Glutamatergic neuron (in vitro differentiated cells): ENCODE measurements around the gene HAUS3. TPM values are rescaled to one million over a fixed set of nuclear protein-coding genes. Genes with fewer than 3 reads are reported as not detected.

Source experiments
- DNase-seq: peaks from one replicate; pipeline ENCODE4 v3.0.0; 2022
- H3K27ac Mint-ChIP-seq: one replicate; pipeline ENCODE4 v1.8.0; 2020; ENCODE audit warnings: mild to moderate bottlenecking, mixed read lengths, inconsistent platforms; ENCODE audit not compliant: unreplicated experiment
- H3K27me3 Mint-ChIP-seq: one replicate; pipeline ENCODE4 v1.8.0; 2020; ENCODE audit warnings: mild to moderate bottlenecking, moderate library complexity, mixed read lengths, inconsistent platforms; ENCODE audit not compliant: unreplicated experiment
- H3K36me3 Mint-ChIP-seq: one replicate; pipeline ENCODE4 v1.8.0; 2020; ENCODE audit warnings: mild to moderate bottlenecking, mixed read lengths, inconsistent platforms; ENCODE audit not compliant: unreplicated experiment
- H3K4me1 Mint-ChIP-seq: one replicate; pipeline ENCODE4 v1.8.0; 2020; ENCODE audit warnings: mild to moderate bottlenecking, low read depth, mixed read lengths, inconsistent platforms; ENCODE audit not compliant: unreplicated experiment
- H3K4me3 Mint-ChIP-seq: one replicate; pipeline ENCODE4 v1.8.0; 2020; ENCODE audit warnings: mild to moderate bottlenecking, mixed read lengths, inconsistent platforms; ENCODE audit not compliant: unreplicated experiment
- H3K9me3 Mint-ChIP-seq: one replicate; pipeline ENCODE4 v1.8.0; 2020; ENCODE audit warnings: mild to moderate bottlenecking, moderate library complexity, mixed read lengths, inconsistent platforms; ENCODE audit not compliant: unreplicated experiment
- CTCF ChIP-seq: fragments of 200-600 bp; sonication (generic); IDR thresholded peaks from one replicate; pipeline ENCODE4 v1.5.0; 2021; ENCODE audit not compliant: partially characterized antibody, unreplicated experiment
- total RNA-seq: library from RNA; stranded (reverse); fragmentation: NEBNext Ultra II Directional; extraction: Animal tissue kit (Norgen Biotek cat#: 25700); gene quantifications from one replicate; pipeline ENCODE4 v1.2.1, GENCODE V29; 2021; ENCODE audit not compliant: unreplicated experiment

HAUS3 gene
- total RNA-seq, 1 donor from 2014 or later: 15.6 TPM

DNA sequence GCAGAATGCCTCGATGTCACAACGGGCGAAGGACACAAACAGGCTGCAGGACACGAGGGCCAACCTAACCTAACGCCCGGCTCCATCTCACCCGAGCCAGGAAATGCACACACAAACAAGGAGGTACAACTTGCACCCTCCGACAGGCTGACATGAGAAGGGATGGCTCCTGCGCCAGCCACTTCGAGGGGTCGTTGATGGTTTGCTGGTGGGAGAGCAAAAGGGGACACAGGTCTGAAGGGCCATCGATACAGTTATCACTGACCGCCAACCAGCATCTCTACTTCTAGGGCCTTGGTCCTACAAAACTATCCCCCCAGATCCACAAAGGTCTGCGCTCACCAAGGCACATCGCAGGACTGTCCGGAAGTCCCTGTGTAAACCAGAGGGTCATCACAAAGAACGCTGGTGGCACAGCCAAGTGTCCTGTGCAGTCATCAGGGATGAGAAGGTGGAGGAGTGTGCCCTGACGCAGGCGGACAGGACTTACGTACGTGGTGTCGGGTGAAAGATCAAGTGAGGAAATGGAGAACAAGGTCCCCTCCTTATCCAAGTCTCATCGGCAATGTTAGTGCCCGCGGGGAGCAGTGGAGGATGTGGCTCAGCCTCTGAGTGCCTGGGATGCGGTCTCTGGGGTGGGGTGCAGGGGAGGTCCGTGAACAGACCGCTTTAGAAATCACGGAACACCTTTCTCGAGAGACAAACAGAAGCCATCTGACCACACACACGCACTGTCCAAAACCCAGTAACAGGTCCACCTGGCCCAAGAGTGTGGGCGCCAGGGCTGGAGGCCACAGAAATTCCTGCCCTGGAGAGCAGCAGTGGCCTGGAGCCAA is 13.0 kb upstream of the HAUS3 start:
- Mint-ChIP-seq H3K27me3 (peaks cover 4% of the 10 kb centered on the region), H3K4me3 (no peak overlapping the region), H3K27ac (no peak overlapping the region), H3K36me3 (peaks cover 9% of the 10 kb centered on the region), H3K4me1 (peaks cover 15% of the 10 kb centered on the region), H3K9me3 (peaks cover 6% of the 10 kb centered on the region)
- no peak for DNase-seq
- no peak for TF ChIP-seq CTCF

DNA sequence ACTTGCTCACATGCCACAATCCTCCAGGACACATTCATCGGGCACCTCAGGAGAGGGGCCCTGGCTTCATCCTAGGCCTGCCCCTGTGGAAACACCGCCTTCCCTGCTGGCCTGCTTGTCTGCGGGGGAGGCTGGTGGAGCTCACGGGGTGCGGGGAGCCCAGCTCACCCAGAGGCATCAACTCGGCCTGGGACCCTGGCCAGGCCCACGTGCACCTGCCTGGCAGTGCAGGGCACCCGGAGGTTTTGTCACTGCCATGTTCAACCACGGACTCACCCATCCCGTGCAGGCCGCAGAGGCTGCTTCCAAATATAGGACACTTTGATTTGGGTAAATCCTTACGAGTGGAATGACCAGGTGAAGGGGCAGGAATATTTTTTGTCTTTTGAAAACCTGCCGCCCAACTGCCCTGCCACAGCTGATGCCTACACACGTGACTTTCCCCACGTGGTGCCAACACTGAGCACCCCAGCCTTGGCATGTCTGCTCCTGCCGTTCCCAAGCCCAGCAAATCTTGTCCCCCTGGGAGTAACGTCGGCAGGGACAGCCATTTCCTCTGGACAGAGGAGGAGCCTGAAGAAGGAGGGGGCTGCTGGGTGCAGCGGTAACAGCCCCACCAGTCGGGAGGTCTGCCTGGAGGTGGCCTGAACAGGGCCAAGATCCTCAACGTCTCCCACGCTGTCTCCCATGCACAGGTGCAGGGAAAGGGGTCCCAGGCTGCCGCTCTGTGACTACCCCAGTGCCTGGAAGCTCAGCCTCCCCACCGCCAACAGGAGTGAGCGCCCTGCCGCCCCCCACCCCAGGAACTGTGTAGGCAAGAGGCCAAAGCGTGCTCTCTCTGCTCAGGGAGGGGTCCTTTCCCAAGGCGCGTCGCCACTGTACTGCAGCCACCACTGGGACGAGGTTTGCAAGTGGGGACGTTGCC is 11.5 kb upstream of the HAUS3 start:
- Mint-ChIP-seq H3K36me3 (peaks cover 9% of the 10 kb centered on the region), H3K27me3 (peaks cover 4% of the 10 kb centered on the region), H3K4me3 (no peak overlapping the region), H3K9me3 (peaks cover 6% of the 10 kb centered on the region), H3K27ac (peak overlapping the region; percentile 62), H3K4me1 (peaks cover 15% of the 10 kb centered on the region)
- TF ChIP-seq CTCF: no peak
- peak; percentile 14 for DNase-seq

DNA sequence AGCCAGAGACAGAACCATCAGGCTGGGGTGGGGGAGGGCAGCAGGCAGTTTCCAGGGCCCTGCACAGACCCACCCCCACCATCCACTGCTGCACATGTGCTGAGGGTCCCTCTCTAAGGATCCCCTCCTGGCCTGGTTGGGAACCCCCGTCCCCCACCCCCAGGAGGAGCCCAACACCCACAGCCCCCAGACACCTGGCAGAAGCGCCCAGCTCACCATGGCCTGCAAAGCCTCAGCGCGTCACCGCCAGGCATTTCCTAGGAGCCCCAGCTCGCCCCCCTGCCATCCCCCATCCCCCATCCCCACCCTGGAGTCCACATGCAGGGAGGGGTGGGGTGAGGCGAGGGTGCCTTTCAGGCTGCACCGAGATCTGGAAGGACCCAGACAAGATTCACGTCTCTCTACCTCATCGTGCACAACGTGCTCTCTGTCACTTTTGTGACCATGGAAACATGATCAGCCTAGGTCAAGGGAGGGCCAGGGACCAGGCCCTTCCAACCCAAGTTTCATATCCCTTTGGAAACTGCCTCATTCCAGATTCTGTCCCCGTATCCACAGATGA is 10.7 kb upstream of the HAUS3 start:
- H3K4me1 Mint-ChIP-seq: peaks cover 12% of the 10 kb centered on the region
- DNase-seq: no peak
- H3K4me3 Mint-ChIP-seq: no peak overlapping the region
- no peak for TF ChIP-seq CTCF
- peak overlapping the region; percentile 62 for H3K27ac Mint-ChIP-seq
- peaks cover 4% of the 10 kb centered on the region for H3K27me3 Mint-ChIP-seq
- H3K9me3 Mint-ChIP-seq: peaks cover 5% of the 10 kb centered on the region
- peaks cover 9% of the 10 kb centered on the region for H3K36me3 Mint-ChIP-seq

GRCh38 chr4:2251795-2252529 is 10.0 kb upstream of the HAUS3 start:
- peaks cover 4% of the 10 kb centered on the region for H3K9me3 Mint-ChIP-seq
- H3K27me3 Mint-ChIP-seq: peaks cover 4% of the 10 kb centered on the region
- no peak overlapping the region for H3K27ac Mint-ChIP-seq
- no peak overlapping the region for H3K4me3 Mint-ChIP-seq
- H3K4me1 Mint-ChIP-seq: peaks cover 11% of the 10 kb centered on the region
- TF ChIP-seq CTCF: no peak
- peaks cover 9% of the 10 kb centered on the region for H3K36me3 Mint-ChIP-seq
- peak; percentile 10 for DNase-seq
